Hepatocyte (in vitro differentiated cells): ENCODE results near the gene LRRC43. TPM values are rescaled to one million over a fixed set of nuclear protein-coding genes. Genes with fewer than 3 reads are reported as not detected.

Experiments
- DNase-seq: peaks from one replicate; pipeline ENCODE4 v3.0.0-alpha.2; 2016; ENCODE audit warnings: low spot score
- H2AFZ ChIP-seq: fragments of 200-600 bp; sonication (generic); 2 replicates; pipeline ENCODE4 v1.6.0; 2016; ENCODE audit warnings: antibody characterized with exemption, mild to moderate bottlenecking
- H3K27ac ChIP-seq: fragments of 200-600 bp; sonication (generic); 2 replicates; pipeline ENCODE4 v1.5.1; 2016; ENCODE audit warnings: mild to moderate bottlenecking
- H3K27me3 ChIP-seq: fragments of 200-600 bp; sonication (generic); 2 replicates; pipeline ENCODE4 v1.6.1; 2016
- H3K36me3 ChIP-seq: fragments of 200-600 bp; sonication (generic); replicated peaks from 2 replicates; pipeline ENCODE4 v1.5.1; 2016; ENCODE audit warnings: low read depth; ENCODE audit not compliant: insufficient read depth
- H3K4me1 ChIP-seq: fragments of 200-600 bp; sonication (generic); 2 replicates; pipeline ENCODE4 v1.5.1; 2016; ENCODE audit warnings: mild to moderate bottlenecking, moderate library complexity; ENCODE audit not compliant: insufficient read depth
- H3K4me2 ChIP-seq: fragments of 200-600 bp; sonication (generic); 2 replicates; pipeline ENCODE4 v1.6.0; 2016
- H3K4me3 ChIP-seq: fragments of 200-600 bp; sonication (generic); 2 replicates; pipeline ENCODE4 v1.5.1; 2016; ENCODE audit warnings: mild to moderate bottlenecking
- H3K79me2 ChIP-seq: fragments of 200-600 bp; sonication (generic); 2 replicates; pipeline ENCODE4 v1.6.0; 2017; ENCODE audit warnings: mild to moderate bottlenecking
- H3K9me2 ChIP-seq: fragments of 200-600 bp; sonication (generic); replicated peaks from 2 replicates; pipeline ENCODE4 v1.6.0; 2017; ENCODE audit warnings: mild to moderate bottlenecking; ENCODE audit not compliant: insufficient read depth
- H3K9me3 ChIP-seq: fragments of 200-600 bp; sonication (generic); 2 replicates; pipeline ENCODE4 v1.5.1; 2016; ENCODE audit warnings: low read depth, mild to moderate bottlenecking
- H4K20me1 ChIP-seq: fragments of 200-600 bp; sonication (generic); 2 replicates; pipeline ENCODE4 v1.6.0; 2016; ENCODE audit warnings: mild to moderate bottlenecking; ENCODE audit not compliant: insufficient read depth, poor library complexity, severe bottlenecking
- CTCF ChIP-seq: fragments of 200-600 bp; sonication (generic); IDR thresholded peaks from 2 replicates; pipeline ENCODE4 v1.5.1; 2016; ENCODE audit warnings: antibody characterized with exemption, mild to moderate bottlenecking; ENCODE audit not compliant: poor library complexity
- EZH2 ChIP-seq: fragments of 200-600 bp; sonication (generic); IDR thresholded peaks from 2 replicates; pipeline ENCODE4 v1.6.1; 2016; ENCODE audit warnings: antibody characterized with exemption, mild to moderate bottlenecking, borderline replicate concordance
- EZH2phosphoT487 ChIP-seq: fragments of 200-600 bp; sonication (generic); IDR thresholded peaks from one replicate; pipeline ENCODE4 v1.6.1; 2018; ENCODE audit warnings: antibody characterized with exemption, mild to moderate bottlenecking, low read depth, moderate library complexity; ENCODE audit not compliant: unreplicated experiment, severe bottlenecking
- WGBS: methylation state at CpG from one replicate; pipeline ENCODE4 v1.1.6; 2016; ENCODE audit warnings: low lambda C conversion rate; ENCODE audit errors: missing lambda C conversion rate; 5-methylcytosine and 5-hydroxymethylcytosine counted together
- polyA plus RNA-seq: library from polyadenylated mRNA; unstranded; fragments of >200 nt; fragmentation: Nextera tagmentation; extraction: Ambion mirVana; gene quantifications from 2 replicates; pipeline ENCODE4 v1.2.1, GENCODE V29; 2016
- total RNA-seq: library from RNA; depleted of rRNA; stranded (reverse); fragments of >200 nt; gene quantifications from 2 replicates; pipeline ENCODE4 v1.2.3, GENCODE V29; 2014

LRRC43 gene
- total and polyA plus RNA-seq, 2 experiments from 2014 or later, result 1.7 TPM

DNA sequence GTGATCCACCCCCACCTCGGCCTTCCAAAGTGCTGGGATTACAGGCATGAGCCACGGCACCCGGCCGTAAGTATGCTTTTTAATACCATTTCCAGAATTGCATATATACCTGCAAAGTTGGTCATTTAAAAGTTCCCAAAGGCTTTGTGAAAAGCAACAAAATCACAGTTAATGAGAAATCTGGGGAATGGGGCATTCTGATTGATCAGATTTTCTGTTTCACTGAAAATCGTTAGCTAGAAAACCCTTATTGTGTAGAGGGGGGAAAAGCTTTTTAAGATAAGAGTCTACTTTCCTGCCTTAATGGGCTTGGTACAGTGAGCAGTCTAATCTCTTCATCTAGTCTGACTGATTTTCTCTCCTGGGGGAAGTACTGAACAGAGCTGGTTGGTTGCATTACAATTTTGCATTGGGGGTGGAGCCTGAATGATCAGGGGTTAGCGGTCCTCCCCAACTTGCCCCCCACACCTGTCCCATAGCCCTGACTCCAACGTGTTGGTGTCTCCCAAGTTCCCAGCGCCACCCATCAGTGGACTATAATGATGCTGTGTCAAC, 32.7 kb upstream of the LRRC43 start:
- no peaks in the 10 kb centered on the region for H3K36me3 ChIP-seq
- WGBS, result 70% methylated on average over 8 of the region's 8 CpGs
- H3K27me3 ChIP-seq, result no peaks in the 10 kb centered on the region
- H3K4me1 ChIP-seq, result no peaks in the 10 kb centered on the region
- H3K9me2 ChIP-seq, result no peaks in the 10 kb centered on the region
- H3K9me3 ChIP-seq, result no peaks in the 10 kb centered on the region
- no peaks in the 10 kb centered on the region for H3K79me2 ChIP-seq
- H3K27ac ChIP-seq, result no peak overlapping the region
- DNase-seq, result no peak
- no peak overlapping the region for H3K4me3 ChIP-seq
- no peak overlapping the region for H2AFZ ChIP-seq
- no peak overlapping the region for H3K4me2 ChIP-seq
- no peak for TF ChIP-seq EZH2phosphoT487
- TF ChIP-seq CTCF, result no peak
- no peak for TF ChIP-seq EZH2
- no peaks in the 10 kb centered on the region for H4K20me1 ChIP-seq

DNA sequence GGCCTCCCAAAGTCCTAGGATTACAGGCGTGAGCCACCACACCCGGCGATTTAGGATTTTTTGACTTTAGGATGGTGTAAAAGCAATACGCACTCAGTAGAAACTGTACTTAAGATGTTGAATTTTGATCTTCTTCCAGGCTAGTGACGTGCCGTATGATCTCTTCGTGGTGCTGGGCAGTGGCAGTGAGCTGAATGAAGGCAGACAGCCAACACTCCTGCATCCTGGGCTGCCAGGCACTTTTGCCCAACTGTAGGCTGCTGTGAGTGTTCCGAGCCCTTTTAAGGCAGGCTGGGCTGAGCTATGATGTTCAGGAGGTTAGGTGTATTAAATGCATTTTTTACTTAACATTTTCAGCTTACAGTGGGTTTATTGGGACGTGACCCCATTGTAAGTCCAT, 30.2 kb upstream of the LRRC43 start:
- Histone ChIP-seq H3K4me1 (no peaks in the 10 kb centered on the region), H2AFZ (no peak overlapping the region), H3K9me2 (no peaks in the 10 kb centered on the region), H3K4me2 (no peak overlapping the region), H3K4me3 (no peak overlapping the region), H3K27ac (no peak overlapping the region), H4K20me1 (no peaks in the 10 kb centered on the region), H3K36me3 (no peaks in the 10 kb centered on the region), H3K9me3 (no peaks in the 10 kb centered on the region), H3K27me3 (no peaks in the 10 kb centered on the region), H3K79me2 (no peaks in the 10 kb centered on the region)
- 92% methylated on average over 9 of the region's 9 CpGs for WGBS
- no peak for DNase-seq
- TF ChIP-seq EZH2 (no peak), CTCF (no peak), EZH2phosphoT487 (no peak)

DNA sequence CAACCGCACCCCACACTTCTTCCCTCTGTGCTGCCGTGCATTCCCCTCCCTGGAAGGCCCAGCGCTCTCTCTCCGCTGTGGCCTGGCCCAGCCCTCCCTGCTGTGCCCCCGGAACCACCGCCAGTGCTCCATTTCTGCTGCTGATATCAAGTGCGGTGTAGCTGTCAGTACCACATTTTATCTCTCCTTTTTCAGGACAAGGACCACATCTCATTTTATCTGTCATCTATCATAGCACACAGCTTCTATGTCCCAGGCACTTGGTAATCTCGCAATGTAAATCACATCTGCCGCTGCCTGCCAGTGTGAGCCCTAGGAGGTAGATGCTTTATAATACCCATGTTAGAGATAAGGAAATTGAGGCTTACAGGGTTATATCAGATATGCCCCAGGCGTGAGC, 27.2 kb upstream of the LRRC43 start:
- H3K9me2 ChIP-seq, result no peaks in the 10 kb centered on the region
- no peaks in the 10 kb centered on the region for H3K4me1 ChIP-seq
- H3K79me2 ChIP-seq, result no peaks in the 10 kb centered on the region
- H2AFZ ChIP-seq, result no peak overlapping the region
- H3K27ac ChIP-seq, result no peak overlapping the region
- no peak overlapping the region for H3K4me2 ChIP-seq
- H4K20me1 ChIP-seq, result no peaks in the 10 kb centered on the region
- H3K27me3 ChIP-seq, result no peaks in the 10 kb centered on the region
- H3K4me3 ChIP-seq, result no peak overlapping the region
- H3K36me3 ChIP-seq, result no peaks in the 10 kb centered on the region
- WGBS, result 43% methylated on average over 6 of the region's 10 CpGs
- no peaks in the 10 kb centered on the region for H3K9me3 ChIP-seq
- TF ChIP-seq EZH2, result no peak
- TF ChIP-seq CTCF, result no peak
- no peak for TF ChIP-seq EZH2phosphoT487
- DNase-seq, result no peak
